NCI-H2171 treated with DMSO at 0.1 percent for 48 hours (cell line): Measurements from ENCODE around the gene BATF3.
"Not testable (repeated sequence)": the region's sequence is repeated elsewhere in the genome, so short reads cannot be mapped to it uniquely, and the experiment has no call there.

Experiments
- DNase-seq: peaks from one replicate; lab custom pipeline; 2025; lab: John Stamatoyannopoulos, UW

Gene BATF3

GRCh38 chr1:212699625-212700222, at the start of gene BATF3:
Gene BATF3, minus strand, starts transcription at chr1:212699840. Its CDS starts 78 bp downstream, at chr1:212699762.
- DNase-seq = peak; percentile 58

- no peak for DNase-seq
Measured at GRCh38 chr1:212746546-212746945, 46.9 kb upstream of the BATF3 start.

GRCh38 chr1:212745303-212745702, 45.7 kb upstream of the BATF3 start:
- no peak for DNase-seq

- DNase-seq = no peak
Measured at GRCh38 chr1:212743901-212744475, 44.3 kb upstream of the BATF3 start.

GRCh38 chr1:212738330-212738729, 38.7 kb upstream of the BATF3 start:
- no peak for DNase-seq

- DNase-seq = no peak
Measured at GRCh38 chr1:212737559-212737958, 37.9 kb upstream of the BATF3 start.

- no peak for DNase-seq
Measured at GRCh38 chr1:212733109-212733508, 33.5 kb upstream of the BATF3 start.

- no peak for DNase-seq
Measured at GRCh38 chr1:212731630-212732029, 32.0 kb upstream of the BATF3 start.

GRCh38 chr1:212728606-212729005, 29.0 kb upstream of the BATF3 start:
- no peak for DNase-seq

GRCh38 chr1:212727386-212728181, 27.9 kb upstream of the BATF3 start:
- no peak for DNase-seq

GRCh38 chr1:212724679-212725078, 25.0 kb upstream of the BATF3 start:
- DNase-seq = not testable (repeated sequence)

- DNase-seq = no peak
Measured at GRCh38 chr1:212722270-212722957, 22.8 kb upstream of the BATF3 start.

GRCh38 chr1:212721388-212722247, 22.0 kb upstream of the BATF3 start:
- DNase-seq = no peak

- DNase-seq = no peak
Measured at GRCh38 chr1:212719633-212720032, 20.0 kb upstream of the BATF3 start.

- peak; percentile 31 for DNase-seq
Measured at GRCh38 chr1:212718499-212718898, 18.9 kb upstream of the BATF3 start.

- no peak for DNase-seq
Measured at GRCh38 chr1:212716161-212716560, 16.5 kb upstream of the BATF3 start.

GRCh38 chr1:212713465-212714136, 14.0 kb upstream of the BATF3 start:
- no peak for DNase-seq

- no peak for DNase-seq
Measured at GRCh38 chr1:212712451-212713303, 13.0 kb upstream of the BATF3 start.

- DNase-seq = not testable (repeated sequence)
Measured at GRCh38 chr1:212711974-212712373, 12.3 kb upstream of the BATF3 start.

GRCh38 chr1:212710566-212710965, 10.9 kb upstream of the BATF3 start:
- DNase-seq = no peak
